T1000 (cell line): ENCODE results near the gene XAGE1A.
"Not testable (repeated sequence)": the region's sequence is repeated elsewhere in the genome, so short reads cannot be mapped to it uniquely, and the experiment has no call there.

Experiments used
- DNase-seq: peaks from one replicate; lab custom pipeline; 2025; ENCODE audit warnings: mixed read lengths; lab: John Stamatoyannopoulos, UW

The XAGE1A gene, protein sequence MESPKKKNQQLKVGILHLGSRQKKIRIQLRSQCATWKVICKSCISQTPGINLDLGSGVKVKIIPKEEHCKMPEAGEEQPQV

DNA sequence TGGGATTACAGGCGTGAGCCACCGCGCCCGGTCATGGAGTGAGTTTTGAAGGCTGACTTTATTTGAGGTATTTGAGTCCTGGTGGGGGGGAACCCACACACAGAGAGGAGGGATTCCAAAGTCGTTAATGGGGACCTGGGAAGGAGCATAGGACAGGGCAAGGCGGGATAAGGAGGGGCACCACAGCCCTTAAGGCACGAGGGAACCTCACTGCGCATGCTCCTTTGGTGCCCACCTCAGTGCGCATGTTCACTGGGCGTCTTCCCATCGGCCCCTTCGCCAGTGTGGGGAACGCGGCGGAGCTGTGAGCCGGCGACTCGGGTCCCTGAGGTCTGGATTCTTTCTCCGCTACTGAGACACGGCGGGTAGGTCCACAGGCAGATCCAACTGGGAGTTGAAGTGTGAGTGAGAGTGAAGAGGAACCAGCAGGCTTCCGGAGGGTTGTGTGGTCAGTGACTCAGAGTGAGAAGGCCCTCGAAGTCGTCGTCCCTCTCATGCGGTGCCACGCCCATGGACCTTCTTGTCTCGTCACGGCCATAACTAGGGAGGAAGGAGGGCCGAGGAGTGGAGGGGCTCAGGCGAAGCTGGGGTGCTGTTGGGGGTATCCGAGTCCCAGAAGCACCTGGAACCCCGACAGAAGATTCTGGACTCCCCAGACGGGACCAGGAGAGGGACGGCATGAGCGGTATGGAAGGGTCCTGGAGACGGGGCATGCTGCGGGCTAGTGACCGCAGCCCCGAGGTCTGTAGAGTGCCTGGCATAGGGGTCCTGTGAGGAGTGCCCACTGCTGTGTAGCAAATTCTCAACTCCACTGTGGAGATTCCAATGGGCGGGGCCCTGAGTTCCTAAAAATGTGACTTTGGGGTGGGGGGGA, at the start of gene XAGE1A:
TSS of gene XAGE1A (plus strand) at position 264 of the 874 bp plus-strand sequence. CDS start 1,554 bp downstream, outside the sequence.
- not testable (repeated sequence) for DNase-seq

GRCh38 chrX:52452031-52452430, 43.6 kb upstream of the XAGE1A start:
- not testable (repeated sequence) for DNase-seq

- not testable (repeated sequence) for DNase-seq
Observed at GRCh38 chrX:52471301-52471700, 24.3 kb upstream of the XAGE1A start.

- not testable (repeated sequence) for DNase-seq
Observed at GRCh38 chrX:52496419-52496772, 788 bp downstream of the XAGE1A start.

- not testable (repeated sequence) for DNase-seq
Observed at GRCh38 chrX:52501362-52501761, 5.8 kb downstream of the XAGE1A start.

- DNase-seq, result no peak
Observed at GRCh38 chrX:52504551-52504950, 8.9 kb downstream of the XAGE1A start.

GRCh38 chrX:52507331-52507730, 11.7 kb downstream of the XAGE1A start:
- DNase-seq, result no peak

DNA sequence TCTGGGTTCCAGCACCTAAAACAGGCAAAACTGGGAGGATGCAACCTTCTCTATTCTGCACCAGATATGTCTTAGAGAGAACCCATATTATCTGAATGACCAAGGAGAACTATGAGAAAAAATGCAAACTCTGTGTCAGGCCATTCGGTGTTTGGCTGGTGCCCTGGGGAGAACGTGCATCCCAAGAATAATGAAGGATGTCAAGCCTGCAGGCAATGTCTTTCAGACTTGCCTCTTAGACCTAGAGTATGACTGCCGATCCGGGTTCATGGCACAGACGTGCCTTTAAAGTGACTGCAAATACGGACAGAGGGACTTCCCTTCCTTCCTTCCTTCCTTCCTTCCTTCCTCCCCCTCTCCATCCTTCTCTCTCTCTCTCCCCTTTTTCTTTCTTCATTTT, 14.3 kb downstream of the XAGE1A start:
- DNase-seq, result no peak

DNA sequence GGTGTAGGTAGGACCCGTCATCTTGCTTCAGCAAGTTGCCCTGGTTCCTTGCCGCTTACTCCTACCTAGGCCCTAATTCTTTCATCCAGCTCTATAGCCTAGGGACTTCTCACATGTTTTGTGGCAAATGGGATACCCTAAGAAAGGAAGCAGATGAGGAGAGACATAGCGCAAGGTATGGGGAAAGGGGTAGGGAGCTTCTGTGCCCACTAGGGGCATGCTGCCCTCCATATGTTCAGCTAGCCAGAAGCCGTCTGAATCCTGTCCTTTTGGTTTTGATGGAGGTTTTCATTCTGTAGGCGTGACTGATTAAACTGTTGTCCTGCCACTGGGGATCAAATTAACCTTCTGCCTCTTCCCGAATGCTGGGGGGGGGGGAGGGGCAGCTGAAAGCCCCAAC, 15.5 kb downstream of the XAGE1A start:
- DNase-seq, result not testable (repeated sequence)

DNA sequence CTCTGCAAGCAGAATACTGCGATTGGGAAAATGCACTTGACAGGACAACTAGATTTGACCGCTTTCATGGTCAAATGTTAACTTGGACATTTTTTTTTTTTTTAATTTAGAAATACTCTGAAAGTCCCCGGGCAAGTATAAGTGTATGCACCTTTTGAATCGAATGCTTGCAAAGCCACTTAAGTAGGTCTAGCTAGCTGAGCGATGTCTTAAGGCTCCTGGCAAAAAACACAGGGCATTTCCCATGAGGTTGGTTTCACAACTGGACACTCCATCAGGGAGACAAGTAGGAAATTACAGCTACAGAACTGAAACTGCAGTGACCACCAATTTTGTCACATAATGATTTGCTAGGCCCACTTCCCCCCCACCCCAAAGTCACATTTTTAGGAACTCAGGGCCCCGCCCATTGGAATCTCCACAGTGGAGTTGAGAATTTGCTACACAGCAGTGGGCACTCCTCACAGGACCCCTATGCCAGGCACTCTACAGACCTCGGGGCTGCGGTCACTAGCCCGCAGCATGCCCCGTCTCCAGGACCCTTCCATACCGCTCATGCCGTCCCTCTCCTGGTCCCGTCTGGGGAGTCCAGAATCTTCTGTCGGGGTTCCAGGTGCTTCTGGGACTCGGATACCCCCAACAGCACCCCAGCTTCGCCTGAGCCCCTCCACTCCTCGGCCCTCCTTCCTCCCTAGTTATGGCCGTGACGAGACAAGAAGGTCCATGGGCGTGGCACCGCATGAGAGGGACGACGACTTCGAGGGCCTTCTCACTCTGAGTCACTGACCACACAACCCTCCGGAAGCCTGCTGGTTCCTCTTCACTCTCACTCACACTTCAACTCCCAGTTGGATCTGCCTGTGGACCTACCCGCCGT, 20.7 kb downstream of the XAGE1A start:
- not testable (repeated sequence) for DNase-seq

GRCh38 chrX:52516987-52517325, 21.3 kb downstream of the XAGE1A start, which contains the start of gene XAGE1B:
XAGE1B (minus strand) TSS chrX:52517063; CDS start chrX:52515527, 1,536 bp downstream.
- not testable (repeated sequence) for DNase-seq

DNA sequence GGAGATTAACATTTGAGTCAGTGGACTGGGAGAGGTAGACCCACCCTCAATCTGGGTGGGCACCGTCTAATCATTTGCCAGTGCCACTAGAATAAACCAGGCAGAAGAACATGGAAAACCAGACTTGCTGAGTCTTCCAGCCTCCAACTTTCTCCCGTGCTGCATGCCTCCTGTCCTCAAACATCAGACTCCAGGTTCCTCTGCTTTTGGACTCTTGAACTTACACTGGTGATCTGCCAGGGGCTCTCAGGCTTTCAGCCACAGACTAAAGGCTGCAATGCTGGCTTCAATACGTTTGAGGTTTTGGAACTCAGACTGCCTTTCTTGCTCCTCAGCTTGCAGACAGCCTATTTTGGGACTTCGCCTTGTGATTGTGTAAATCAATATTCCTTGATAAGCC, 45.4 kb downstream of the XAGE1A start:
- DNase-seq, result not testable (repeated sequence)

DNA sequence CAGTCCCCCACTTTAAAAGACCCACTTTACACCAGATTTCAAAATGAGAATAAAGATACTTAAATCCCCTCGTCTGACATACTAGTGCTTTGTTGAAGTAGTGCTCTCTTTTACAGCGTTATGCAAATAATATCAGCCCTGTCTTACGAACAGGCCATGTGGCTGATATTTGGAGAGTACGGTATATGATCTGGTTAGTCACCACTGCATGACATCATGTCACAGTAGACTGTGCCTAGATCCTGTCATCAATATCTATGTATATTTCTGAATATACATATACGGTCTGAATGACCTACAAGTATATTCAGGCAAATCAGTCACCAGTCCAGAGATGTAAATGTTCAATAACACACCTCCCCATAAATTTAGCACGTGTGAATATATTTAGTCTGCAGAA, 46.7 kb downstream of the XAGE1A start:
- DNase-seq, result no peak

DNA sequence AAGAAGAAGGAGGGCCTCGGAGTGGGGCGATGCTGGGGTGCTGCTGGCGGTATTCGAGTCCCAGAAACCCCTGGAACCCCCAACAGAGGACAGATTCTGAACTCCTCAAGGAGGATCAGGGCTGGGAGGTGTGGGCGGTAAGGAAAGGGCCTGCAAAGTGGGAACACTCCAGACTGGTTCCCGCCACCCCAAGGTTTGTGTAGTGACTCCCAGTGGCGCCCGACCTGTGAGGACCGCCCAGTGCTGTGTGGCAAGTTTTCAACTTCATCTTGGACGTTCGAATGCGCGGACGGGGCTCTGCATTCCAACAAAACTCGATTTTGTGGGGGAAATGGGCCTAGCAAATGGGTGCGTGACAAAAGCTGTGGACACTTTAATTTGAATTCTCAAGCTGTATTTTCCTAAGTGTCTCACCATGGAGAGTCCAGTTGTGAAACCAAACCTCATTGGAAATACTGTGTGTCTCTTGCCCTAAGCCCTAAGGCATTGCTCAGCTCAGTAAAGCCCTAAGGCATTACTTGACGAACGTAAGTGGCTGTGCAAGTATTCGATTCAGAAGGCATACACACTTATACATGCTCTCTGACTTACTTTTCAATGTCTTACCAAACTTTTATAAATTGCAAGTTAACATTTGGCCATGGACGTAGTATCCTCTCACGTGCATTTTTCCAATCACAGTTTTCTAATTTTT, 48.7 kb downstream of the XAGE1A start:
- DNase-seq, result no peak

- not testable (repeated sequence) for DNase-seq
Observed at GRCh38 chrX:52548769-52549168, 53.2 kb downstream of the XAGE1A start.
